Upper lobe of right lung (tissue), 1 donor: ENCODE results near the gene C3AR1. TPM values are rescaled to one million over a fixed set of nuclear protein-coding genes. Genes with fewer than 3 reads are reported as not detected.
"Not testable (repeated sequence)": the region's sequence is repeated elsewhere in the genome, so short reads cannot be mapped to it uniquely, and the experiment has no call there.

Experiments
- ATAC-seq: fragments of 200-7000 bp; cut with Tn5 transposase; one replicate; pipeline ENCODE4 v1.9.1; 2020; ENCODE audit warnings: mild to moderate bottlenecking, moderate library complexity
- DNase-seq: peaks from one replicate; pipeline ENCODE4 v3.0.0-alpha.2; 2020
- H3K27ac ChIP-seq: fragments of 200-600 bp; one replicate; pipeline ENCODE4 v1.8.0; 2022
- H3K27me3 ChIP-seq: fragments of 200-600 bp; one replicate; pipeline ENCODE4 v1.8.0; 2022; ENCODE audit warnings: mild to moderate bottlenecking
- H3K36me3 ChIP-seq: fragments of 200-600 bp; one replicate; pipeline ENCODE4 v1.8.0; 2022
- H3K4me1 ChIP-seq: fragments of 200-600 bp; one replicate; pipeline ENCODE4 v1.8.0; 2022
- H3K4me3 ChIP-seq: fragments of 200-600 bp; one replicate; pipeline ENCODE4 v1.8.0; 2022; ENCODE audit warnings: mild to moderate bottlenecking
- H3K9me3 ChIP-seq: fragments of 200-600 bp; one replicate; pipeline ENCODE4 v1.8.0; 2022
- intact Hi-C: fragments of 100-400 bp; cut with DNase I; formaldehyde crosslinking; loops from one replicate; pipeline ENCODE4 v1.11.0; 2022
- total RNA-seq: library from RNA; stranded (reverse); fragmentation: NEBNext Ultra II Directional; extraction: Animal tissue kit (Norgen Biotek cat#: 25700); gene quantifications from one replicate; pipeline ENCODE4 v1.2.1, GENCODE V29; 2021
- TF ChIP-seq, protein P1 (sequence below): fragments of 200-600 bp; IDR thresholded peaks from one replicate; pipeline ENCODE4 v1.8.0; 2022; ENCODE audit warnings: antibody characterized with exemption
- donor health status: DM: no; HTN: yes; CAD: no; lungs with severe emphysema.

Gene C3AR1
- total RNA-seq, 1 donor from 2014 or later = 45.0 TPM

DNA sequence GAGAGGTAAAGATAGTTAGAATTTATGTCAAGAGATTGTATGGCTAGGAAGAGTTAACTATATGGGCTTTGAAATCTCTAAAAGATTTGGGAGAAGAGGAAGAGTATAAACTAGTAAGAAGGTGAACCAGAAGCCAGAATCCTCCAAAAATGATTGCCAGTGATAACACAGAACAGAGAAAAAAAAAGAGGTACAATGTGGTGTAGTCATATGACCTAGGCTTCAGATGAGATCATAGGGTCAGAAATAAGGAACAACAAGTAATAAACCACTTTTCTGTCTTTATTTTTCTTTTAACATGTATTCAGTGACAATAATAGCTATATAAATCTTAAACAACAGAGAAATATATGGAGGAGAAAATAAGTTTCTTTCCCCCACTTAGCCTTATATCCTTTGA lies 14.0 kb upstream of the C3AR1 start:
- intact Hi-C loops = no loop called here
- Histone ChIP-seq H3K27ac (no peak overlapping the region), H3K4me3 (no peak overlapping the region), H3K36me3 (no peaks in the 10 kb centered on the region), H3K4me1 (peaks cover 18% of the 10 kb centered on the region), H3K27me3 (no peaks in the 10 kb centered on the region), H3K9me3 (no peaks in the 10 kb centered on the region)
- ATAC-seq = no peak
- TF ChIP-seq, protein P1, sequence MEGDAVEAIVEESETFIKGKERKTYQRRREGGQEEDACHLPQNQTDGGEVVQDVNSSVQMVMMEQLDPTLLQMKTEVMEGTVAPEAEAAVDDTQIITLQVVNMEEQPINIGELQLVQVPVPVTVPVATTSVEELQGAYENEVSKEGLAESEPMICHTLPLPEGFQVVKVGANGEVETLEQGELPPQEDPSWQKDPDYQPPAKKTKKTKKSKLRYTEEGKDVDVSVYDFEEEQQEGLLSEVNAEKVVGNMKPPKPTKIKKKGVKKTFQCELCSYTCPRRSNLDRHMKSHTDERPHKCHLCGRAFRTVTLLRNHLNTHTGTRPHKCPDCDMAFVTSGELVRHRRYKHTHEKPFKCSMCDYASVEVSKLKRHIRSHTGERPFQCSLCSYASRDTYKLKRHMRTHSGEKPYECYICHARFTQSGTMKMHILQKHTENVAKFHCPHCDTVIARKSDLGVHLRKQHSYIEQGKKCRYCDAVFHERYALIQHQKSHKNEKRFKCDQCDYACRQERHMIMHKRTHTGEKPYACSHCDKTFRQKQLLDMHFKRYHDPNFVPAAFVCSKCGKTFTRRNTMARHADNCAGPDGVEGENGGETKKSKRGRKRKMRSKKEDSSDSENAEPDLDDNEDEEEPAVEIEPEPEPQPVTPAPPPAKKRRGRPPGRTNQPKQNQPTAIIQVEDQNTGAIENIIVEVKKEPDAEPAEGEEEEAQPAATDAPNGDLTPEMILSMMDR = no peak
- DNase-seq = no peak

DNA sequence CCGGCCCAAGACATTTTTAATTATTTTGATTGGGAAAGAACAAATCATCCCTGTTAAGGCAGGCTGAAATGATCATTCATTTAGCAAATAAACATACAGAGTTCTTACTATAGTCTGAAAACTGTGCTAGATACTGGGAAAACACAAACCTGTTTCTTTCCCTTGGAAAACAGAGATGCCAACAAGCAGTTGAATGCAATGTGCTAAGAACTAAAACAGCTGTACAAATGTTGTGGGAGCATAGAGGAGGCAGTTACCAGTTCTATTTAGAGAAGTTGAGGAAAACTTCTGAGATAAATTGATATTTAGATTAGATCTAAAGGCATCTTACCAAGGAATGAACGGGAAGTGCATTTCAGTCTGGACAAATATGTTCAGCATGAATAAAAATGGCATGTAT lies 12.8 kb upstream of the C3AR1 start:
- H3K27me3 ChIP-seq = no peaks in the 10 kb centered on the region
- TF ChIP-seq, protein P1 = no peak
- H3K36me3 ChIP-seq = no peaks in the 10 kb centered on the region
- H3K4me1 ChIP-seq = peaks cover 12% of the 10 kb centered on the region
- no peak for DNase-seq
- H3K9me3 ChIP-seq = no peaks in the 10 kb centered on the region
- intact Hi-C loops = no loop called here
- no peak for ATAC-seq
- H3K4me3 ChIP-seq = no peak overlapping the region
- no peak overlapping the region for H3K27ac ChIP-seq

DNA sequence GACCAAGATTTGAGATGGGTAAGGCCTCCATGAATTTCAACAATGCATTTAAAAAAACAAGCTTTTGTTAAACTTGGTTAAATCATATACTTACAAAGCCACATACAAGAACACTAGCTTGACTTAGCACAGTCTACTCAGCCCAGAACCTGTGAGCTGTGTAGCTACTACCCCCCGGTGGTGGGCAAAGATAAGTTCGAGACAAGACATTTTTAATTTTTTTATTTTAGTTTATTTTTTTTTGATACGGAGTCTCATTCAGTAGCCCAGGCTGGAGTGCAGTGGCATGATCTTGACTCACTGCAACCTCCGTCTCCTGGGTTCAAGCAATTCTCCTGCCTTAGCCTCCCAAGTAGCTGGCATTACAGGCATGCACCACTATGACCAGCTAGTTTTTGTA lies 12.2 kb upstream of the C3AR1 start:
- Histone ChIP-seq H3K9me3 (no peaks in the 10 kb centered on the region), H3K4me3 (no peak overlapping the region), H3K36me3 (no peaks in the 10 kb centered on the region), H3K27me3 (no peaks in the 10 kb centered on the region), H3K27ac (no peak overlapping the region), H3K4me1 (peaks cover 6% of the 10 kb centered on the region)
- intact Hi-C loops = no loop called here
- peak; percentile 23 for ATAC-seq
- no peak for DNase-seq
- TF ChIP-seq, protein P1 = peak; percentile 39

DNA sequence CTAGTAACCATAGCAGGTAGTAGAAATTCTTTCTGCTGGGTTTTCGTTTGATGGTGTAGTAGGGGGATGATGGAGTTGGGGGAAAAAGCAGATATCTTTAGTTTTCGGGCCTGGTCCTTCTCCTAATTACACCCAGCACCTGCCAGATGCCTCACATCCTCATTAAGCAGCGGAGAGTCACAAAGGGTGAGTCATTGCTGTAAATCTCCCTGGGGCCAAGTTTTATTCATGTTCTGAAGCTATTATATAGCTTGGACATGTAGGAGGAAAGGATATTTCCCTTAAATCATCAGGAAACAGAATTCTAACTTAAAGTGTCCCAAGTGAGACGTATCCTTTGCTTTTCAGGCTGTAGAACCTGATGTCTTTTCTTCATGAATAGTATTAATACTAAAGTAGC lies 11.0 kb upstream of the C3AR1 start:
- Histone ChIP-seq H3K27me3 (no peaks in the 10 kb centered on the region), H3K4me1 (no peaks in the 10 kb centered on the region), H3K36me3 (no peaks in the 10 kb centered on the region), H3K9me3 (no peaks in the 10 kb centered on the region), H3K27ac (no peak overlapping the region), H3K4me3 (no peak overlapping the region)
- no peak for DNase-seq
- intact Hi-C loops = no loop called here
- ATAC-seq = no peak
- TF ChIP-seq, protein P1 = no peak

DNA sequence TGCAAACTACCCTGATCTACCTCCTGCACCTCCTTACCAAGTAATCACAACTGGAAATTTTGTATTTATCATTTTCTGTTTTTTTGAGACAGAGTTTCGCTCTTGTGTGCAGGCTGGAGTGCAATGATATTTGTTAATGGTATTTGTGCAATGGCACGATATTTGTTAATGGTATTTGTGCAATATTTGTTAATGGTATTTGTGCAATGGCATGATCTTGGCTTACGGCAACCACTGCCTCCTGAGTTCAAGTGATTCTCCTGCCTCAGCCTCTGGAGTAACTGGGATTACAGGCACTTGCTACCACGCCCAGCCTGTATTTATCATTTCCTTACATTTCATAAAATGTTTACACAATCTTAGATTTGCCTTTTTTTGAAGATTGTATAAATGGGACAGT lies 10.2 kb upstream of the C3AR1 start:
- Histone ChIP-seq H3K27ac (no peak overlapping the region), H3K4me3 (no peak overlapping the region), H3K27me3 (no peaks in the 10 kb centered on the region), H3K9me3 (no peaks in the 10 kb centered on the region), H3K4me1 (no peaks in the 10 kb centered on the region), H3K36me3 (no peaks in the 10 kb centered on the region)
- TF ChIP-seq, protein P1 = no peak
- intact Hi-C loops = no loop called here
- DNase-seq (no peak), ATAC-seq (peak; percentile 41)

DNA sequence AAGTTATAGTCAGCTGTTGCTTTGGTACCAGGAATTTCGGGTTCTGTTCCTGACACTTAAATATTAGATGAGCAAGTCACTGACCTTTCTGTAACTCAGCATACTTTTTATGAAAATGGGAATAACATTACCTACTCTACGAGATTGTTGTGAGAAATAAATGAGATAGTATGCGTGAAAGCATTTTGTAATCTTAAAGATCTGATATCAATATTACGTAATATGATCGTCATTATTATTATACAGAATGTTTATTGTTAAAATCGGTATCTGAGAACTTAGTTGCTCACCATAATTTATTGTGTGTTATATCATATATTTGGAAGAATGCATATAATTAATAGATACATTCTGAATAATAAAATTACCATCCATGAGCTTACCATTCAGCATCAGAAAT lies 9.8 kb upstream of the C3AR1 start:
- Histone ChIP-seq H3K36me3 (no peaks in the 10 kb centered on the region), H3K27ac (no peak overlapping the region), H3K4me1 (no peaks in the 10 kb centered on the region), H3K9me3 (no peaks in the 10 kb centered on the region), H3K27me3 (no peaks in the 10 kb centered on the region), H3K4me3 (no peak overlapping the region)
- ATAC-seq (no peak), DNase-seq (no peak)
- TF ChIP-seq, protein P1 = no peak
- intact Hi-C loops = no loop called here

DNA sequence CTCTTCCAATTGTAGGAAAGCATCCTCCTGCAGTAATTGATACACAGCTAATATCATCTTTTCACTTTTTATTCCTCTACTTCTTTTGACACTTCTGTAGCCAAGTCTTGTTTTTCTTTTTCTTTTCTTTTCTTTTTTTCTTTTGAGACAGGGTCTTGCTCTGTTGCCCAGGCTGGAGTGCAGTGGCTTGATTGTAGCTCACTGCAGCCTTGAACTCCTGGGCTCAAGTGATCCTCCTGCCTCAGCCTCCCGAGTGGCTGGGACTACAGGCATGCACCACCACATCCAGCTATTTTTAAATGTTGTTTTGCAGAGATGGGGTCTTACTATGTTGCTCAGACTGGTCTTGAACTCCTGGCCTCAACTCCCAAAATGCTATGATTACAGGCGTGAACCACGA lies 5.7 kb upstream of the C3AR1 start:
- intact Hi-C loops = not testable (repeated sequence)

More for the DNA sequence above, 5.7 kb upstream of the C3AR1 start:
- not testable (repeated sequence) for H3K27me3 ChIP-seq, DNase-seq, H3K4me3 ChIP-seq, H3K4me1 ChIP-seq, H3K27ac ChIP-seq, H3K36me3 ChIP-seq, ATAC-seq, H3K9me3 ChIP-seq
